HUDEP-2 (cell line): ENCODE measurements around the gene LAMA5.

Experiments used
- DNase-seq, 76 experiments: peaks; one replicate each; lab custom pipeline; 2025; ENCODE audit not compliant: unreplicated experiment in 76 of 76; lab: John Stamatoyannopoulos, UW

Gene LAMA5

DNA sequence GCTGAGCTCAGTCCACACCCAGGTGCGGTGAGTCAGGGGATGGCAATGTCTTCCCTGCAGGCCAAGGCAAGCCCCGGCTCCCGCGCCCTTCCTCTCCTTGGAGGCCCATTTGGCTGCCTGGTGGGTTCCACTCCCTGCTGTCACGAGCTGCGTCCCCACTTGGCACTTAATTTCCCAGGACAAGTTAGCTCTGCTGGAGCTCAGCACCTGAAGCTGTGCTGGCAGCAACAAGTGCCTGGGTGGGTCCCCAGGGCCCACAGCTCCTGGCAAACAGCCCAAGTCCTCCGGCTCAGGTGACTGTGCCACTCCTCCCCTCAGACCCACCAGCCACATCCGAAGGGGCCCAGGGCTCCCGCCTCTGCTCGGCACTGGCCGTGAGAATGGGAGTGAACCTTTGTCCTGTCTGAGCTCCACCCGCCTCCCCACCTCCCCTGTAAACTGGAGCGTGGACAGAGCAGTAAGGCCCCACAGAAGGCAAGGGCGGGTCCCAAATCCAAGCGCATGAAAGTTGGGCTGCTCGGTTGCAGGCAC, 16.9 kb downstream of the LAMA5 start:
- DNase-seq, result no peak

DNA sequence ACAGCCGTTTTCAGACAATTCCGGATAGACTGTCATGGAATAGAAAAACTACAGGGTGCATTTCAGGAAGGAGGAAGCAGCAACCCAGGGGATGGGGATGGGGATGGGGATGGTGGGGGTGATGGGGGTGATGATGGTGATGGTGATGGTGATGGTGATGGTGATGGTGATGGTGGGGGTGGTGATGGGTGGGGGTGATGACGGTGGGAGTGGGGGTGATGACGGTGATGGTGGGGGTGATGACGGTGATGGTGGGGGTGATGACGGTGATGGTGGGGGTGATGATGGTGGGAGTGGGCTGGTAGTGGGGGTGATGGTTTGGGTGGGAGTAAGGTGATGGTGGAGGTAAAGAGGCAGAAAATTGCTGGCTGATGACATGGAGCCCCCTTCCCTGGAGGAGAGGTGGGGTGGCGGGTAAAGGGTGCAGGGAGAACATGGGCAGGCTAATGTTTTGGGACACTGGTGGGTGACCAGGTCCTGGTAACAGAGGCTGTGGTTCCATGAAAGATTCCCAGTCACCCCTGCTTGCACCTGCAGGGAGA, 17.5 kb downstream of the LAMA5 start:
- no peak for DNase-seq

DNA sequence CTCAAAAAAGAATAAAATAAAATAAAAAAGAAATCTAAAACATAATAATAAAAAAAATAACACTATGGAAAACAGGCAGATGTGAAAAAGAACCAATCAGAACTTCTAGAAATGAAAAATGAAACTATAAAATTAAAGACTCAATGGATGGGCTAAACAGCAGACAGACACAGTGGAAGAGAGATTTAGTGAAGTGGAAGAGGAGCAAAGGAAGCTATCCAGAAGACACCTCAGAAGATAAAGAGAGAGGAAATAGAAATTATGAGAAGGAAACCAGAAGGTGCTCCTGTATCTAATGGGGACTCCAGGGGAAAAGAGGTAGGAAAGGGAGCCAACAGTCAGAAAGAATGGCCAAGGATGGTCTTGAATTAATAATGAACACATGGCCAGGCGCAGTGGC, 18.5 kb downstream of the LAMA5 start:
- no peak for DNase-seq

DNA sequence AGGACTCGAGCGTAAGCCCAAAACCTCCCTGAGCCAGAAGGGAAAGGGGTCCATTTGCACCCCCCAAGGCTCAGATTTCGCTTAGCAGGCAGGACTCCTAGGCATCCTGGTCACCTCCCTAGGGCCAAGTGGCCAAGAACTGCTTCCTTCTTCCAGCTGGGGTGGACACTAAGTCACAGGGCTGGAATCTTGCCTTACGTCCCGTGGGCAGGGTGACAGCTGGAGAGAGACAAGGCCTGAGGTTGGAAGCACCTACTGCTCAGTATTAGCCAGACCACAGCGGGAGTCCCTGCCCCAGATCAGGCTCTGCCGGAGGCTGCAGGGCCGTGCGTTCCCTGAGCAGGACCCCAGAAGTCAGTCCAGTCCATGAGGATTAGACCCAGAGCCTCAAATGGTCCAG, 19.7 kb downstream of the LAMA5 start:
- DNase-seq, result no peak

DNA sequence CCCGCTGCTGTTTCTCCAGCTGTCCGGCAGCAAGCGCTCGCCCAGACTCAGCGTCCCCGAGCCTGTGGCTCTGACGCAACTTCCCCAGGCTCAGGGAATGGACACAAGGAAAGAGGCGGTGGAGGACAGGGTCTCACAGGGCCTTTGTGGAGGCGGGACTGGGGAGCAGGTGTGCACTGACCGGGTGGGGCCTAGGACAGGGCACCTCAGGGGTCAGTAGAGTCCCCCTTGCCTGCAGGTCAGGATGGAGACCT, 20.0 kb downstream of the LAMA5 start:
- DNase-seq, result no peak

DNA sequence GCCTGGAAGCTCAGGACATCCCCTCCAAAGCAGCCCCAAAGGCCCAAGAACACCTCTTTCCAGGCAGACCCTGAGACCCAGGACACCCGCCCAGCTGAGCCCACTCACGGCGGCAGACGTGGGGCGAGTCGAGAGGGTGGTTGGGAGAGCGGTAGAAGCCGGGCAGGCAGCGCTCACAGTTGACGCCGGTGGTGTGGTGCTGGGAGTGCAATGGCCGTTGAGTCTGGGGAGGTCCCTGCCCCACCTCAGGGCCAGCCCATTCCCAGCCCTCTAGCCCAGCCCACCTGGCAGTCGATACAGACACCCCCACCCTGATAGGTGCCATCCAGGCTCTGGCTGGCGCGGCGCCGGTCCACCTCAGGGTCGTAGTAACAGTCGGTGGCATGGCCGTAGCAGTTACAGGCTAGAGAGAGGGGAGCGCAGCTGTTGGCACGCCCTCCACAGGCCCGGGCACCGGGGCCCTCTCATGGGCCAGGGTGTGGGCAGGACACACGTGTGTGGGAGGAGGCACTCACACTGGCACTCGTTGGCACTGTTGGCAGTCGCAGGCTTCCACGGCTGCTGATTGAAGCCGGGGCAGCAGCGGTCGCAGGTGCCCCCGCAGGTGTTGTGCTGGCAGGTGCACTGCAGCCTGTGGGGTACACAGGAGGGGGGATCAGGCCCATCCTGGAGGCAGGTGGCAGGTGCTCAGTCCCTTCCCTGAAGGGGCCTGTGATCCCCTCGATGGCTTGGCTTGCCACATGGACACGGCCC, 20.5 kb downstream of the LAMA5 start:
- DNase-seq, result no peak

DNA sequence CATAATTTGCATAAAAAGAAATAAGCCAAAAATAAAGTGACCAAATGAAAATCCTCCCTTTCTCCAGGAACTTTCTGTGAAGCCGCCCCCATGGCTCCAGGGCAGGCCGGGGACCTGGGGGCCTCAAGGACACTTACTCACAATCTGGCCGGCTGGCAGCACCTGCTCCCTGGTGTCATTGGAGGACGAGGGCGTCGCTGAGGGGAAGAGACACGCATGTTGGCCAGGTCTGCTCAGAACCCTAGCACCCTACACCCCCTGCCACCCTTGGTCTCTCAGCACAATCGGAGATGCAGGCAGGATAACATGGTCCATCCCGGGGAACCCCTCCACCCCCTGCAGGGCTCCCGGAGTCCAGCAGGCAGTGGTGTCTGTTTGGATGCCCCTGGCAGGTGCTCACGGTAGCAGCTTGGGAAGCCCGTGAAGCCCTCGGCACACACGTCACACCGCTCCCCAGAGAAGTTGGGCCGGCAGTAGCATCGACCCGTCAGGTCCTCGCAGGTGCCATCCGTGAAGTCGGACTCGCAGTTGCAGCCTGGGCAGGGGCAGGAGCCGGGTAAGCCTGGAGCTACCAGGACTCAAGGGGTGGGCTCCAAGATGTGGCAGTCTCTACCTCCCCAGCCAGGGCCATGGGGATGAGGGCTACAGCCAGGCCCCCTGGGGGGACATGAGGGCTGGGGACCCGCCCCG, 21.3 kb downstream of the LAMA5 start:
- DNase-seq, result no peak

DNA sequence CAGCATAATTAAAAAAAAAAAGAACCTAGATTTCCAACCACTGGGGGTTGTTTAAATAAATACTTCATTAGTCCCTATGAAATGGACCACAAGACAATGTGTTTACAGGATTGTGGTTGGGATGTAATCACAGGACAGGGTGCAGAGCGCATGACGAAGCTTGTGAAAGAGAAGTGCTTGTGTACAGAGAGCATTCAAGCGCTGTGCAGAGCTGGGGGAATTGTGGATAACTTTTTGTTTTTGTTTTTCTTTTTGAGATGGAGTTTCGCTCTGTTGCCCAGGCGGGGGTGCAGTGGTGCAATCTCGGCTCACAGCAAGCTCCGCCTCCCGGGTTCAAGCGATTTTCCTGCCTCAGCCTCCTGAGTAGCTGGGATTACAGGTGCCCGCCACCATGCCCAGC, 22.3 kb downstream of the LAMA5 start:
- no peak for DNase-seq

DNA sequence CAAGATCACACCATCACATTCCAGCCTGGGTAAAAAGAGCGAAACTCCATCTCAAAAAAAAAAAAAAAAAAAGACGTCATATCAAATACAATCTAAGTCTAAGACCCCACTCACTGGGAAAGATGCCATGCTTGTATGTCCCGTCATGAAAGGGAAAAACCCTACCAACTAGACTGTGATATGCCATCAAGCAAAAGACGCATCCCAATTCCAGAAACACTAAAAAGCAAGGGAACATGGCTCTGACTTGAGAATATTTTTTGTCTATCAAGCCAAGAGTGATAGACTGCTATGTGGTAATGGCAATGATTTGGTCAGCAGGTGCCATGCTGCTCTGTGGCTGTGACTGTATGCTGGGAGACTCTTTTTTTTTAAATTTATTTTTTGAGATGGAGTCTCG, 23.0 kb downstream of the LAMA5 start:
- no peak for DNase-seq

DNA sequence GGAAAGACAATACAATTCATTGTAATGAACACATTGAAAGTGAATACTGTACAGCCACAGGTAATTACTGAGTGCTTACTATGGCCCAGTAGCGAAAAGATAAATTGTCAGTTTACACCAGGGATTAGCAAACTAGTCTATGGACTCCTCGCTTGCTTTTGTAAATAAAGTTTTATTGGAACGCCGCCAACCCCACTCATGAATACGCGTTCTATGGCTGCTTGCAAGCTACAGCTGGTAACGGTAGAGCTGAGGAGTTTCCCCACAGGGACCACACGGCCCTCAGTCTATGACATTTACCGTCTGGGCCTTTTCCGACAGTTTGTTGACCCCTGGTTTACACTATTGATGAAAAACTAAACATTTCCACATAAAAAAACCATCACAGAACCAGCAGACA, 24.2 kb downstream of the LAMA5 start:
- DNase-seq, result no peak

DNA sequence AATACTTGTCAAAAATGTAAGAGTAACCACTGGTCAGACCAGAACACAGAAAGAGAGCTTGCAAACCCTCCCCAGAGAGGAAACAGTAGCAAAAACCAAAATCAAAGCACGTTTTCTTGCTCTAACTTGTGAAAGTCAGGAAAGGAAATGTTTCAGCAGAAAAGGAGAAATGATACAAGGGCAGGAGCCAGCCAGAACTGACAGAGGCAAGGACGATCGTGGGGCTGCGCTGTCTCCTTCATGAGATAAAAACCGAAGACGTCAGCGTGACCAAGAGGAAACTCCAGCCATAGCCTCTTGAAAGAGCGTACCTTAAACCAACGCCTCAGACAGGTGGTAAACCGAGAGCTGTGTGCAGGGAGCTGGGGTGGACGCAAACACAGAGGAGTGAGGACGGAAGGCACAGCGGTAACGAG, 27.5 kb downstream of the LAMA5 start:
- DNase-seq, result no peak

DNA sequence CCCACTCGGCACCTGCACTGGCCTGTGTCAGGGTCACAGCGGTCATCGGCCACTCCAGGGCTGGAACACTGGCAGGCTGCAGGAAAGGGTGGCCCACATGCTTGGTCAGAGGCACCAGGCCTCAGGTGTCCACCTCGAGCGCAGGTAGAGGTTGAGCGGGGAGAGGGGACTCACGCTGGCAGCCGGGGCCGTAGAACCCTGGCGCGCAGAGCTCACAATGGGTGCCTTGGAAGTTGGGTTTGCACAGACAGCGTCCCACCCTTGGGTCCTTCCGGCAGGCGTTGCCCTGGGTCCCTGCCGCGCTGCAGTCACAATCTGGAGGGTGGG, 28.9 kb downstream of the LAMA5 start:
- no peak for DNase-seq

DNA sequence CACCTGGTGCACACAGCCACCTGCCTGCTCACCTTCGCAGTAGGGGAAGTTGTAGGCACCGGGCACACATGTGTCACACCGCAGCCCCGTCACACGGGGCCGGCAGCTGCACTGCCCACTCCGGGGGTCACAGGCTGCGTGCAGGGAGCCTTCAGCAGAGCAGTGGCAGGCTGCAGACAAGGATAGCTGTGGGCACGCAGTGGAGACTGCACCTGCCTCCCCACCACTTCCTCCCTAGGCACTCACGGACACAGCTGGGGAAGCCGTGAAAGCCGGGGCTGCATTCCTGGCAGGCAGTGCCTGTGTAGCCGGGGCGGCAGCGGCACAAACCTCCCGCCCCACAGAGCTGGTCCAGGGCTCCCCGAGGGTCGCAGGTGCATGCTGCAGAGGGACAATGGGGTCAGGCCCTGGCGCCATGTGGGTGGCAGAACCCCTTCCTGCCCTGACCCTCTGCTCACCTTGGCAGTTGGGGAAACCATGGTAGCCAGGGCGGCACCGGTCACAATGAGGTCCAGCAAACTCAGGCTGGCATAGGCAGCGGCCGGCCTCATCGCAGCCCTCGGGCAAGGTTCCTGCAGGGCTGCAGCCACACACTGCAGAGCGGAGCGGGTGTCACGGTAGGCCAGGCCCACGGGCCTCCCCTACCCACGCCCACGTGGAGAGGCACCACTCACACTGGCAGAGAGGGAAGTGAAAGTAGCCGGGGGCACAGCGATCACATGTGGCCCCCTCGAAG, 29.4 kb downstream of the LAMA5 start:
- no peak for DNase-seq

DNA sequence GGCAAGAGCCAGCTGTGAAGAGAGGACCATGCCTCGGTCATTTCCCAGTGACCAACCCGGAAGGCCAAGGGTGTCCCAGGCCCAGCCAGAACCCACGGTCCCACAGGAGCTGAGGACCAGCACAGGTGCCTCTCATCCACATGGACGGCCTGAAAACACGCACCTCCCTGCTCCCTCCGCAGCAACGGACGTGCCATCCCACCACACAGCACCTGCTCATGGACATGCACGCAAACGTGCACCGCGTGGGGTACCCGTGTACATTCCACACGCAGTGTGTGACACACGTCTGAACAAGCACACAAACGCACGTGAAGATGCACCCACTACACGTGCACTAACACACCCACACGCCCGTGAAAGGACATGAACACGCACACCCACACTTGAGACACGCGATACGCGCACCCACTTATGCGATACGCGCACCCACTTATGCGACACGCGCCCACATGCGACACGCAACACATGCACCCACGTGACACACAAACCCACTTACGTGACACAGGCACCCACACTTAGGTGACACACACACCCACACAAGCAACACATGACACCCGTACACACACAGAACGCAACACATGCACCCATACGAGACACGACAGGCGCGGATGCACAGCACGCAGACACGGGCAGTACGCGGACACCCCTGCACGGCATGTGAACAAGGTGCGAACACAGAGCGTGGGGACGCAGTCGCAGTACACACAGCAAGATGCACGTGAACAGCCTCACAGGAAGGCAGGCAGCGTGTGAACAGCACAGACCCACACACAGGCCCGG, 30.1 kb downstream of the LAMA5 start:
- no peak for DNase-seq

DNA sequence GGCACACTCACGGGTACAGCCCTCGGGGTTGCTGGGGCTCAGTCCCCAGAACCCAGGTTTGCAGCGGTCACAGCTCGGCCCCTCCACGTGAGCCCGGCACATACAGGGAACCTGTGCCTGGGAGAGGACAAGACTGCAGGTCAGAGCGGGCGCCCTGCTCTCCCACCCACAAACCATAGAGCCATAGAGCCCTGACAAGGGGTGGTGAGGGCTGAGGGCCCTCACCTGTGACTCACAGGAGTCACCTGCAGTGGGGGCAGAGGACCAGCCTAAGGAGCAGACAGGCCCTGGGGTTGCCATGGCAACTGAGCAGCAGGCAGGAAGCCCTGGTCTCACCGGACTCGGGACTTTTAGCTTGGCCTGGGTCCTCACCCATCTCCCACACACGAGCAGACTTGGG, 30.8 kb downstream of the LAMA5 start:
- no peak for DNase-seq

DNA sequence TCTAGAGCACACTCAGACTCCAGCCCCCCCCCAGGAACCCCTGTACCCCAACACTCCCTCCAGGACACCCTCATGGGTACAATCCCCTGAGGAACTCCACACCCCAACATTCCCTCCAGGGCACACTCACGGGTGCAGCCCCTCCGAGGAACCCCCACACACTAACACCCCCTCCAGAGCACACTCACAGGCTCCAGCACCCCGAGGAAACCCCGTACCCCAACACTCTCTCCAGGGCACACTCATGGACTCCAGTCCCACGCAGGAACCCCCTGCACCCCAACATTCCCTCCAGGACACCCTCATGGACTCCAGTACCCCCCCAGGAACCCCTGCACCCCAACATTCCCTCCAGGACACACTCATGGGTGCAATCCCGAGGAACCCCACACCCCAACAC, 31.6 kb downstream of the LAMA5 start:
- no peak for DNase-seq

DNA sequence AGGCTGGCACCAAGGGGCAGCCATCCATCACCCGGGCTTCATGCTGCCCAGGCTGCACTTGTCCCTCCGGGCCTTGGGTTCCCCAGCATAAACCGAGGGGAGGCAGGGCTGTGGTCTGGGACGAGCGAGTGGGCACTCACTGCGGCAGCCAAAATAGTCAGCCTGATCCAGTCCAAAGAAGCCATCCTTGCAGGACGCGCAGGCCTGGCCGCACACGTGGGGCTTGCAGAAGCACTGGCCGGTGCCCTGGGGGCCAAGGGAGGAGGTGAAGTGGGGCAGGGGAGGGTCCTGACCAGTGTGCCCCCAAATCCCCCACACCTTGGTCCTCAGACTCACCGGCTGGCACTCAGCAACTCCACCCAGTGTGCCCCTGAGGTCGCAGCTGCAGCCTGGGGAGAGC, 32.2 kb downstream of the LAMA5 start:
- DNase-seq, result no peak

DNA sequence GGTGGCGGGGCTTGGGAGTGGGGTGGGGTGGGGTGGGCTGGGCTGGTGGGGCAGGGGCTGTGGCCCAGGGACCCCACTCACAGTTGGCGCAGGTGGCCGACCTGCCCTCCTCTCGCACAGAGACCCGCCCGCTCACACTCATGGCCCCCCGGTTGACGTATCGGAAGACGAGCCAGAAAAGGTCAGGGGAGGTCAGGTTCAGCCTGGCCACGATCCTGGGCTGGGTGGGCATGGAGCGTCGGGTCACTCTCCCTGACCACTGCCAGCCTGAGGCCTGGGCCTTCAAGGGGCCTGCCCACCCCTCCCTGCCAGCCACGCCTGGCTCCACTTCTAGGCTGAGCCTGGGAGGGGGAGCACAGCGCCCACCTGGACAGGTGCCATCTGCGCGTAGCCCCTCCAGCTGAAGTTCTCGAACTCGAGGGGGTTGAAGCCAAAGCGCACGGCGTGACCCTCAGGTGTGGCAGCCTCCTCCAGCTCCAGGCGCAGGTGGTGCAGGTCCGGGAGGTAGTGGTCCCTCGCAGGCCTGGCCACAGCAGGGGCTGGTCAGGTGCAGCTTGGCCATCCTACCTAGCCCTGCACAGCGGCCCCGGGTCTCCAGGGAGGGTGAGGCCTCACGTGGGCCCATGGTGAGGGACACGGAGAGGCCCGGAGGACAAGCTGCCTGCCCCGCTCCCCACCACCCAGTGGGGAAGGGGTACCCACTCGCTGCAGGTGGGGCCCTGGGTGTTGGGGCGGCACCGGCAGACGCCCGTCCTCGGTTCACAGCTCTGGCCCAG, 33.1 kb downstream of the LAMA5 start:
- DNase-seq, result no peak

DNA sequence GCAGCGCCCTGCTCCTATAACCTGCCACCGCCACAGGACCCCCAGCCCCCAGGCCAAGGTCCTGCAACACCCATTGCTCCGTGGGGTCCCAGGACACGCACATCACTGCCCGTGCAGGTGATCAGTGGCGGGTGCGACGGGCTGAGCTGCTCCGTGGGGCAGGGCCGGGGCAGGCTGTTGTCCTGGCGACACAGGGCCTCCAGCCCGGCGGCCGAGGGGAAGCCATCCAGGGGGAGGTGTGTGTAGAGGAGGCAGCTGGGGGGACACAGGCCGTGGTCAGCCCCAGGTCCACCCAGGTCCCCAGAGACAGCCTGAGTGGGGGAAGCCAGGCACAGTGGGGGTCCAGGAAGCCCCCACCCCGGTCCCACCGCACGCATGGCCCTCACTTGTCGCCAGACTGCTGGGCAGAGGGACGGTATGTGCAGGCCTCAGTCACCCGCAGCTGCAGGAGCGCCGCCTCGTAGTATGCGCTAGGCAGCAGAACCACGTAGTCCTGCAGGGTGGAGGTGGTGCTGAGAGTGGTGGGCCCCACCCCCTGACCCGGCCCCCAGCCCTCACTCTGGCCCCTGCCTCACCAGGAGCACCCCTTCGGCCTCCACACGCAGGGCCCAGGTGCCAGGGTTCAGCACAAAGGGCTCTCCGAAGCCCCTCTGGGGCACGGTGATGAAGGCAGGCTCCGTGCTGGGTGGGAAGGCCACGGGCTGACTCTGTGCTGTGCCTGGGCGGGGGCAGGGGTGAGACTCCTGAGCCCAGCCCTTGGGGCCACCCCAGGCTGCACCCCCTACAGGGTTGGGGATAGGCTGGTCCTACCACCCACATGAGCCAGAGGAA, 33.9 kb downstream of the LAMA5 start:
- no peak for DNase-seq
